HS-27A (cell line): Measurements from ENCODE around the gene WASF3.
"Not testable (repeated sequence)": the region's sequence is repeated elsewhere in the genome, so short reads cannot be mapped to it uniquely, and the experiment has no call there.

ENCODE experiments used
- DNase-seq: peaks from one replicate; pipeline ENCODE4 v3.0.0-alpha.2; 2012; ENCODE audit warnings: low read depth, missing footprints

Gene WASF3

DNA sequence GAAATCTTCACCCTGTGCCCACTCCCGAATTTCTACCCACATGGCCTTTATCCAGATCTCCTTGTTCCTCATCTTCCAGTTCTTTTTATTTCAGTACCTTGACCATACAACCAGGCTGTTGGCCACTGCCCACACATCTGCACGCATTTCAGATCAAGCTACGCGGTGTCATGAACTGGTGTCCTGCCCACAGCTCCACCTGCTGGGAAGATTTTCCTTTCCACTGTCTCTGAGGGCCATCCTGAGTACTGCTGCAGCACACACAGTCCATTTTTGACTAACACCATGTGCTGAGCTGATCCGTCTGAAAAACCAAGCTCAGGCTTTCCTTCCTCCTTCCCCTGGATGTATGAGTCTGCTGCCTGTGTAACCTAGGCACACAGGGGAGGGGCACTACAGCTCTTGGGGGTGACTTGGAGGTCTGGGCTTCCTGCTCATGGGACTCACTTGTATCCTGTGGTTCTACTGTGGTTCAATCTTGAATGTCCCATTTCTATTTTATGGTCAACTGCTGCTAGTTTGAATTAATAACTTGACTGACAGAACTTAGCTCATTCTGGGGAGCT, 71.9 kb downstream of the WASF3 start:
- no peak for DNase-seq

DNA sequence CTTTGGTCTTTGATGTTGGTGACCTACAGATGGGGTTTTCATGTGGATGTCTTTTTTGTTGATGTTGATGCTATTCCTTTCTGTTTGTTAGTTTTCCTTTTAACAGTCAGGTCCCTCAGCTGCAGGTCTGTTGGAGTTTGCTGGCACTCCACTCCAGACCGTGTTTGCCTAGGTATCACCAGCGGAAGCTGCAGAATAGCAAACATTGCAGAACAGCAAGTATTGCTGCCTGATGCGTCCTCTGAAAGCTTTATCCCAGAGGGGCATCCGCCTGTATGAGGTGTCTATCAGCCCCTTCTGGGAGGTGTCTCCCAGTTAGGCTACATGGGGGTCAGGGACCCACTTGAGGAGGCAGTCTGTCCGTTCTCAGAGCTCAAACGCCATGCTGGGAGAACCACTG, 78.2 kb downstream of the WASF3 start:
- not testable (repeated sequence) for DNase-seq

DNA sequence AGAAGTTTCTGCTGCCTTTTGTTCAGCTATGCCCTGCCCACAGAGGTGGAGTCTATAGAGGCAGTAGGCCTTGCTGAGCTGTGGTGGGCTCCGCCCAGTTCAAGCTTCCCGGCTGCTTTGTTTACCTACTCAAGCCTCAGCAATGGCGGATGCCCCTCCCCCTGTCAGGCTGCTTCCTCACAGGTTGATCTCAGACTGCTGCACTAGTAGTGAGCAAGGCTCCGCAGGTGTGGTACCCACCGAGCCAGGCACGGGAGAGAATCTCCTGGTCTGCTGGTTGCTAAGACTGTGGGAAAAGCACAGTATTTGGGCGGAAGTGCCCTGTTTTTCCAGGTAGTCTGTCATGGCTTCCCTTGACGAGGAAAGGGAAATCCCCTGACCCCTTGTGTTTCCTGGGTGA, 78.6 kb downstream of the WASF3 start:
- DNase-seq: not testable (repeated sequence)

DNA sequence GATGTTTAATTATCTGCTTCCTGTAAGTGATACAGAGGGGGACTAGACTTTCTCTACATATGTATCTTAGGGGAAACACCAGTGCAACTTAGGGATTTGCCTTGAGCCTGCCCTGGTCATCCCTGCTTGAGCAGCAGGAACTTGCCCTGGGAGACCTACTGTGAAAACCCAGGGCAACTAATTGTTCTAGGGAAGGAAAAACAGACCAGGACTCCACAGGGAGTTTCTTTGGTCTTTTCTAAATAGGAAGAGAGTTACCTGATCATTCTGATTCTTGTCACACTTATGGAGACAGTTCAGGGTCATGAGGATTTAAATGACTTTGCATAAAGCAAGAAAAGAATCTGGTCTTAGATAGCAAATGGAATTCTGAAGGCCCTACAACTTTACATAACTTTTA, 89.1 kb downstream of the WASF3 start:
- no peak for DNase-seq

DNA sequence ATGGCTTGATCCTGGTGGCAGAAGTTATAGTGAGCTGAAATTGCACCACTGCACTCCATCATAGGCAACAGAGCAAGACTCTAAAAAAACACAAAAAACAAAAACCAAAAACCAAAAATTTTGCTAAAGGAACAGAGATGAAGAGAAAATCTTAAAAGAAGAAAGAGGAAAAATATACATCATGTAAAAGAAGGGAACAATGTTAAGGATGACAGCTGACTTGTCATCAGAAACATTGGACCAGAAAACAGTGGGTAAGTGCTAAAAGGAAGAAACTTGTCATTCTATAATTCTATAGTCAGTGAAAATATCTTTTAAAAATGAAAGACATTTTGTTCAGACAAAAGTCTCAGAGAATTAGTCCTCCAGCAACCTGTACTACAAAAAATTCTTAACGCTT, 93.8 kb downstream of the WASF3 start:
- no peak for DNase-seq

DNA sequence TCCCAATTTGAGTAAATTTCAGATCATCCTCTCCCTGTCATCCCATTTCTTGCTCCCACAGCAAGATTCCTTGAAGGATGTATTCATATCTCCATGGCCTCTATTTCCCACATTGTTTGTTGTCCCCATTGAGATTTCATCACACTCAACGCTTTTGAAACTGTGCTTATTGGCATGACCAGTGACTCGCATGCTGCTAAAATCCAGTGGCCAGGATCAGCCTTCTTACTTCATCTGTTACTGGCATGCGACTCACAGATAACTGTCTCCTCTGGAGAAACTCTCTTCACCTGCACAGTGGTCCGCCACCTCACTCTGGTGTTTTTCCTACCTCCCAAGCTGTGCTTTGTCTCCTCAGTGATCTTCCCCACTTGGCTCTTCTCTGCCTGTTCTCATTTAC, 95.8 kb downstream of the WASF3 start:
- DNase-seq: no peak

DNA sequence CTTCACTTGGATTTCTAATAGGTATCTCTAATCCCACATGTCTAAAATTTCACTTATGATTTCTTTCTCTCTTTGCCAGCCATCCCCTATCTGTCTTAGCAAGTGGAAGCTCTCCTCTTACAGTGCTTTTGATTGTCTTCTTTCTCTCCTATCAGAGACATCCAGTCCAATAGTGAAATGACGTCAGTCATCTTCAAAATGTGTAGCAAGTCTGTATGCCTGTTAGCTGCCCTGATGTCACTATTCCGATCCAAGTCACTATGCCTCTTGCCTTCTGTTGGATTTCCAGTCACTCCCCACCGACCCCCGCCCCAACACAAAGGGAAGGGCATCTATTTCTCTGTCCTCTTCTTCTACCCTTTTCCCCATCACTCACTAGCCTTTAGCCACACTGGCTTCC, 96.4 kb downstream of the WASF3 start:
- DNase-seq: no peak

DNA sequence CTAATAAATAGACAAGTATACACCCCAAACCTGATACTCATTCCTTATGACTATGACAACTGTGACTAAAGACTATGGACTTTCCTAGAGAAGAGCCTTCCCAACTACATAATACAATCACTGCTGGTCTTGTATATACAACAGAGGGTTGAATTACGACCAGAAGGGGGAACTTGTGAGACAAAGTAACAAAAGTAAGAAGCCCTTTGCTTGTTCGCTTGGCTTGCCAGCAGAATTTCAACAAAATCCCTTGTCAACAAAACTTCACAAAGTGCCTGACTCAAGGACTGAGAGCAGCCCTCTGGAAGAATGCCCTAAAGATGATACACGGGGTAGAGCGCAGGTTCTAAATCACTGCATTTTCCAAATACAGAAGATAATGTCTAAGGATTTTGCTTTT, 99.4 kb downstream of the WASF3 start:
- no peak for DNase-seq

DNA sequence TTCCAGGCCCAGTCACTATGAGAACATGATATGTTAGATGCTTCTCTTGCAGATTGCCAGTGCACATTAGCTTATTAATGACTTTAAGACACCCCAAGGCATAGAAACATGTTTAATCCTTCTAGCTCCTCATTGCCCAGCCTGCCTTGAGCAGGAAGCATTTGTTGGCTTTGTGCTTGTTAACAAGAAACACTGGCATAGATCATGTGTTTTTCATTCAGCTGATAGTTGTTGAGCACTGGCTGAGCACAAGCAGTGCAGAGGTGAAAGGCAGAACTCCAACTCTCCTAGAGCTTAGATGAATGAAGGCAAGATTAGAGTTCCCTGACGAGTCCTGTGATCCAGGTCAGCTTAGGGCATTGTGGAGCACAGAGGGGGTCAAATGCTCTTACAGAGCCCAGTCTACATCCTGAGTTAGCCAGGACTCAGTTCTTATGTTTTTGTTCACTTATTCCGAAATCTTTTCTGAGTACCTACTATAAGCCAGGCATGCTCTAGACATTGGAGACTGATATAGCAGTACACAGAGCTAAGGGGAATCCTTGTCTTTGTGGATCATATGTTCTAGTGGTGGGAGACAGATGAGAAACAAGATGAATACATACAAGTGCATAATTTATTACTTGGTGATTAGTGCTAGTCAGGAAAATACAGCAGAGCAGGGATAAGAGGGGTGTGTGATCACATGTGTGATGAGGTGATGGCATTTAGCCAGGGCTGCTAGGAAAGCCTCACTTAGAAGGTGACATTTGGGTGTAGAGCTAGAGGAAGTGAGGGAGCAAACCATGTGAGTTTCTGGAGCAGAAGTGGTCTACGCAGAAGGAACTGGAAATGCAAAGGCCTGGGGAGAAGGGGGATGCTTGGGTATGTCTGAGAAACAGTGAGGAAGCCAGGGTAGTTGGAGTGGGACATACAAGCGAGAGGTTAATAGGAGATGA, 101.2 kb downstream of the WASF3 start:
- DNase-seq: no peak

DNA sequence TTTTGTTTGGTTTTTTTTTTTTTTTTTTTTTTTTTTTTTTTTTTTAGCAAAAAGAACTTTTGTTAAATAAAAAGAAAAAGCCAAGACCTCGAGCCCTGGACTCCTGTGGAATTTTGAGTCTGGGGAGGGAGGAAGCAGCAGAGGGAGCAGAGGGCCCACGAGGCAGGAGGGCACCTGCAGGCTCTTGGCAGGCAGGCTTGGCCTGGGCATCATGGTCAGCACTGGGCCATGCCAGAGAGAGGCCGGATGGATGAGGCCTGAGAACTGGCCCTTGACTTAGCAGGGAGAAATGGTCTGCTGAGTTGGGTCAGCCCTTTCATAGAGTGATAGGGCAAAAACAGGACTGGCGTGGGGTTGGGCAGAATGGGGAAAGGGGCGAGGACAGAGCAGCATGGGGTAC, 102.7 kb downstream of the WASF3 start:
- no peak for DNase-seq

DNA sequence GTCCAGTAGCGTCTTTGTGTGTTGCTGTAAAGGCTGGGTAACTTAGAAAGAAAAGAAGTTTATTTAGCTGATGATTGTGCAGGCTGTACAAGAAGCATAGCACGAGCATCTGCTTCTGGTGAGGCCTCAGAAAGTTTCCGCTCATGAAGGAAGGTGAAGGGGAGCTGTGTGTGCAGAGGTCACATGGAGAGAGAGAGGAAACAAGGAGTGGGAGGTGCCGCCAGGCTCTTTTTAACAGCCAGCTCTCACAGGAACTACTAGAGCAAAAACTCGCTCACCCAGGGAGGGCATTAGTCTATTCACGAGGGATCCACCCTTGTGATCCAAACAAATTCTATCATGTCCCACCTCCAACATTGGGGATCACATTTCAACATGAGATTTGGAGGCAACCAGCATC, 103.3 kb downstream of the WASF3 start:
- DNase-seq: no peak

DNA sequence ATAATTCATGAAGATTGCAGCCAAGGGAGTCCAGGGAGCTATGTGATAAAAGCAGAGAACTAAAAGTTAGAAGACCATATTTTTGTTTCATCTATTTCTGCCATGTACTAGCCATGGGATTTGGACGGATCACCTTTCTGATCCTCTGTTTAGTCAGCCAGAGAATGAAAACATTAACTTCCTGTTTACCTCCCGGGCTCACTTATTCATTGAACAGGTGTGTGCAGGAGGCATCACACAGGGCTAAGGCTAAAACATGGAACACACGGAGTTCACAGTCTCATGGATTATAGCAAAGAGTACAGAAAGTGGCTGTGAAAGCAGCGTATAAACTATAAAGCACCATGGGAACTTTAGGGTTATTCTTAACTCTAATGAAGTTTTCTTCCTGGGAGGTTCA, 106.3 kb downstream of the WASF3 start:
- no peak for DNase-seq

DNA sequence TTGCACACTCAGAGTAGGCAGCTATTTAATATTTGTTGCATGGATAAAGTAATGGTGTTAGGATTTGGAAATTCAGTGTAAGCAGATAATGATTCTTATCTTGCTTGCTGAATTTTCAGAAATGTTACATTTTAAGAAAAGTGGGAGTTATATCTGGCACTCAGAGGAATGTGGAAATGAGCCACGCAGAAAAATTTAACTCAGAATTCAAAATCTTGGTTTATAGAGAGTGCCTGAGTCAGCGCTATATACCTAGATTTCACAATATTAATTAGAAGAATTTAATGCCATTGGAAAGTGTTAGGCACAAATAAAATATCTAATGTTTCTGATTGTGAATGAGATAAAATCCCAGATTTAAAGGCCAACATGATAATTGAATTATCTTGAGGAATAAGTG, 106.8 kb downstream of the WASF3 start:
- DNase-seq: no peak

DNA sequence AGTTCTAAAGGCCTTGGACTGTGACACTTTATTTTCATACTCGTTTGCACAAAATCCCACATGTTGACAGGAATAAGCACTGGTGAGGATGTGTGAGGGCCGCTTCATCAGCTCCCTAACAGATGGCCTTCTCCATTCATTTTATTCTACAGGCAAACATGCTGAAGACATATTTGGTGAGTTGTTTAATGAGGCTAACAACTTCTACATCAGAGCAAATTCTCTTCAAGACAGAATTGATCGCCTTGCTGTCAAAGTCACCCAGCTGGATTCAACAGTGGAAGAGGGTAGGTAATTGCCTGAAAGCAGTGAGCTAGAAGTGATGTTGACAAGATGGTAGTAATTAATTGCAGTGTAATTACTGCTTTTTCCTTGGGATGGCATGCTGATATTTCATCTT, 107.4 kb downstream of the WASF3 start:
- DNase-seq: no peak

DNA sequence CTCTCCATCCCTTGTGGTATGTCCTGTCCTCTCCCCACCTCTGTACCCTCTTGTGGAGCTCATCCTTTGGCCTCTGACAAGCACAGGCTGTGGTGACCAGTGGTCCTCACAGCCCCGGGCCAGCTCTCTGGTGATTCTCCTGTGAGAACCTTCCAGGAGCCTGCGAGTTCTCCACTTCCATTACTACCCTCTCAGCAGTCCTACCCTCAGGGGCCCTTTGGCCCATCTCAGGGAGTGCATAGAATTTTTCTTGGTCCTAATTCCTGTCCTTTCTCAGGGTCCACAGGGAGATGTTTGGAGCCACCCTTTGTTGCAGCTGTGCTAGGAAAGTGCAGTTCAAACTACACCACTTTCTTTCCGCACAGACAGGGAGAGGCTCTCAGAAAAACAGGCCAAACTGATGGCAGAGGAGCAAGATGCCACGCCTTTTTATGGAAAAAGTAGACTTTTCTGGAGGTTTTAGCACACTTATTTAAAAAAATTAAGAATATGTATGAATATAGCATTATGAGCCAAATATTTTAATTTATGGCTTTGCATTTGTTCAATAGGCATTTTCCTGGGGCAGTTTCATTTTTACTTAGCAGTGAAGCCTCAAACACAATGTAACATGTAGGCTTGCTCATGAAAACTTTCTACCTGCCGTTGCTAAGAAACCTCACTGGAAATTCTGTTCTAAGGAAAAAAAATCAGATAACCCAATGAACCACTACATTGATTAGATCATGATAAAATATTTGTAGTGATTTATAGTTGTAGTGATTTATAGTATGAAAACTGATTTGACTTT, 111.1 kb downstream of the WASF3 start:
- DNase-seq: no peak

DNA sequence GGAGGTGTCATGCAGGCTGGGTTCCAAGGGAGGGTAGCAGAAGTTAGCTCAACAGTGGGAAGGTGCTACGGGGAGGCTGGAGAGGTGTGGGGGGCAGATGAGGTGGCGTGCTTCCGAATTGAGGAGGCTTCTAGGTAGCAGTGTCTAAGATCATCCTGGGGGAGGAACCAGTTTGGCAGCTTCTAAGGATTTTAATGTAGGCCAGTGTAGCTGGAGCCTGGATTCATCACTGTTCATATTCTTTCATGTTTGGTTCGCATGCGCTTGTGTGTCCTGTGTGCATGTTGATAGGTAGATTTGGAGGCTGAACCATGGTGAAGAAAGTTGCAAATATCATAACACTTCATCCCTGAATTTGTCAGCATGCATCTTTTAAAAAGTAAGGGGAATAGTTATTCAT, 116.4 kb downstream of the WASF3 start:
- no peak for DNase-seq

DNA sequence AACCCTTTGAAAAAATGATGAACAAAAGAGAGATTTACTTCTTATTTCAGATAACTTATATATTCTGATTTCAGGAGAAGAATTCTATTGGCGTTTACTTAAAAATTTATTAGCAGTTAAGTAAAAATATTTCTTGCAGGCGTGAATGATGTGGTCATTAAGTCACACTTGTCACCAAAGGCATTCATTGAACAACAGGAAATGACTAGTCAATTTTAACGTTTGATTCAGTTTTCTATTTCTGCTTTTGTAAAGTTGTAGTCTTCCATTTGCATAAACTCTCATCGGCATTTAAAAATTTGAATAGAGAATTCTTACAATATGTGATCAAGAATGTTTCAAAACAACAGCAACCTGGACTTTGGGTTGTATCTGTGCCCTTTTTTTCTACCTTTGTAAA, 119.7 kb downstream of the WASF3 start:
- no peak for DNase-seq

DNA sequence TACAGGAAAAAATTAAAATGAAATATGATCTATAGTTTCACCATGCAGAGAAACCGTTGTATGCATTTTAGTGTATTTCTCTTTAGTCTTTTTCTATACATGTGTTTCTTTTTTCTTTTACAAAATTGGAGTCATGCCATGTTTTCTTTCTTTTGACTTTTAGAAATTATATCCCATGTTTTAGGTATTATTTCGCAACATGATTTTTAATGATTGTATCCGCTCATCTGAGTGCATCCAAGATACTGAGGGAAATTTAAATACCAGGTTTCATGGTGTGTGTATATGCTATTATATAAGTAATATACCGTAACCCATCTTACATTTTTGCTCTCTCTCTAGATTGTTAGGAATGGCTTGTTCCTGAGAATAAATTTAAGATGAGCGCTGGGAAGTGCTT, 120.8 kb downstream of the WASF3 start:
- no peak for DNase-seq

DNA sequence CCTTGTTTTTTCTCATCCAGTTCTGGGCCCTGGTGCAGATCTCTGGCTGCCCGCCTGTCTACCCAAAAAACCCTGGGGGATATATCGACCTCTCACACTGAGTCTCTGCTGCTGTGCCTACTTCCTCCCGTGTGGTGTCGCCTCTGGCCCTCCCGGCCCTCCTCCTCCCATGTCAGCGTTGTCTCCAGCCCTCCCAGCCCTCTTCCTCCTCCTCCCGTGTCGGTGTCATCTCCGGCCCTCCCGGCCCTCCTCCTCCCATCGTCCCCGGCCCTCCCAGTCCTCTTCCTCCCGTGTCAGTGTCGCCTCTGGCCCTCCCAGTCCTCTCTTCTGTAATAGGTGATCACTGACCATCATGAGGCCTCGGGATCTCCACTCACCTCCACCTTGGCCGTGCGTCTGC, 121.3 kb downstream of the WASF3 start:
- DNase-seq: no peak

DNA sequence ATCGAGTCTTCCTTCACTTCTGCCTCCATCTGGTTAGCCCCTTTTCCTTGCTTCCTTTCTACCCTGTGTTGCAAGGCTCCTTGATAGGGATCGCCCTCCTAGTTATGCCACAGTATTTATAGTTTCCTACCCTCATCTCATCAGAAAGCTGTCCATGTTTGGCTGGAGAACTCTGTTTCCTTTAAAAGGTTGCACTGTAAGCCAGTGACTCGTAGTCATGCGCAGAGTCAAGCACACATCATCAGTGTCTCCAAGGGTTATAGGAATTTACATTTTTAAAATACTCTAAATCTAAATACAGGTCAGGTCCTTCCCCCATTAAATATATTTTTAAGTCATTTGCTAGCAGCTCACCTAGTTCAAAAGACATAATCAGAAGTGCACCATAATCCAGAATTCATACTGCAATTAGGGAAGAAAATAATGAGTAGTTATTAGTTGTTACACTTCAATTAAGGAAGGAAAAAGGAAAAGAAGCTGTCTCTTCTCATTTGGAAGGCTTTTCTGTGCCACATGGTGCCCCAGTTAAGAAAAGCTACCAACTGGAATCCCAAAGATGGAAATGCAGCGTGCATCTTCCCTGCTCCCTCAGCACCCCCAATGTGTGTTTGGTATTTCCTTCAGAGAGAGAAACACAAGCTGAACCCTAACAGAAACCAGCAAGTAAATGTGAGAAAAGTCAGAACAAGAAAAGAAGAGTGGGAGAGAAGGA, 122.1 kb downstream of the WASF3 start:
- no peak for DNase-seq

DNA sequence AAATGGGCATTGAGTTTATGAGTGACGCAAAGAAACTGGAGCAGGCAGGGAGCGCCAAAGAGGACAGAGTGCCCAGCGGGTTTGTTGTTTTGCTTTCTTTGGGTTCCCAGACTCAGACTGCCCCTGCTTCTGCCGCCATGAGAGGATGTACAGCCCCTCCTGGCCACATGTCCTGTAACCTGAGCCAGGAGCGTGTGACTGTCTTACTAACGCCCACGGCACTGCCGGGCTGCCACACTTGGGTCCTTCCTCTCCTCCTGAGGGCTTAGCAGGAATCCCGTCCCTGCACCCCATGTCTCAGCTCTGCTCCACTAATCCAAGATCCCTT, 122.6 kb downstream of the WASF3 start:
- DNase-seq: no peak

DNA sequence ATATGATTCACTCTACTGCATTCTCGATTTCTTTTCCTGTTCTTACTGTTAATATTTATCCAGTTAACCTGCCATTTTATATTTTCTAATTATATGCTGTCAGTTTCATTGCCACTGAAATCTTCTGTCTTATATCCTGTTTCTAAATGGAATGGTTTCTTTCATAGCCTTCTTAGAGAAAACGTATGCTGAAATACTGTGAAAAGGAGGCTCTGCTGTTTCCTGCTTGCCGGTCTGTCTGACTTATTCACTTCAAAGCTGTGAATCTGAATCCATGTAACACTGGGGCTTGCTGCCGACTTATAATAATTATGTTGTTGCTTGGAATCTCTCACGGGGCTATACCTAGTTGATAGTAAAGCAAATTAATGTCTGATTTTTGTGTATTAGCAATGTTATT, 123.1 kb downstream of the WASF3 start:
- DNase-seq: no peak

DNA sequence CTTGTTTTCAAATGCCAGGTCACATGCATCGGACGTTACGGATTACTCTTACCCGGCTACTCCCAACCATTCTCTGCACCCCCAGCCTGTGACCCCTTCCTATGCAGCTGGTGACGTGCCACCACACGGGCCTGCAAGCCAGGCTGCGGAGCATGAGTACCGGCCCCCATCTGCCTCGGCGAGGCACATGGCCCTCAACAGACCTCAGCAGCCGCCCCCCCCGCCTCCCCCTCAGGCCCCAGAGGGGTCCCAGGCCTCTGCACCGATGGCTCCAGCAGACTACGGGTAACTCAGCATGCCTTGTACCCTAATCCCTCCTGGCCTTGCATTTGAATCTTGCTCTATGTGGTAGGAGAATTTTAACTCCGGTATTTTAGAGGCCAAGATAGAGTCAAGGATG, 123.6 kb downstream of the WASF3 start:
- no peak for DNase-seq
